Activated CD8-positive, alpha-beta T cell treated with anti-CD3 and anti-CD28 coated beads, Interleukin-2, amount 10 ng/mL, durations not matched to agents 7 days and 5 days (primary cell): ENCODE data around the gene RNF4. TPM values are rescaled to one million over a fixed set of nuclear protein-coding genes. Genes with fewer than 3 reads are reported as not detected.
A peak's percentile ranks its signal among the peaks of the same experiment; 100 is the strongest.
"Not testable (repeated sequence)": the region's sequence is repeated elsewhere in the genome, so short reads cannot be mapped to it uniquely, and the experiment has no call there.

ENCODE experiments used
- ATAC-seq: fragments of 150-1000 bp; cut with Tn5 transposase; one replicate; pipeline ENCODE4 v1.10.0; 2021; ENCODE audit warnings: moderate library complexity
- CTCF ChIA-PET: fragments of 350-600 bp; sonication (Branson Sonifier 250); formaldehyde crosslinking; loops from one replicate; lab custom pipeline; 2021; ENCODE audit warnings: antibody characterized with exemption; lab: Charles Lee
- POLR2A ChIA-PET: fragments of 350-600 bp; sonication (Branson Sonifier 250); formaldehyde crosslinking; loops from one replicate; lab custom pipeline; 2021; ENCODE audit warnings: antibody characterized with exemption; lab: Charles Lee
- DNase-seq: peaks from one replicate; pipeline ENCODE4 v3.0.0-alpha.2; 2020
- H3K27ac Mint-ChIP-seq: one replicate; pipeline ENCODE4 v1.8.0; 2021; ENCODE audit warnings: mild to moderate bottlenecking, mixed read lengths
- H3K27me3 Mint-ChIP-seq: one replicate; pipeline ENCODE4 v1.8.0; 2021; ENCODE audit warnings: low read depth, mixed read lengths
- H3K36me3 Mint-ChIP-seq: one replicate; pipeline ENCODE4 v1.8.0; 2021; ENCODE audit warnings: low read depth, mixed read lengths
- H3K4me1 Mint-ChIP-seq: one replicate; pipeline ENCODE4 v1.8.0; 2021; ENCODE audit warnings: low read depth, mixed read lengths
- H3K4me3 Mint-ChIP-seq: one replicate; pipeline ENCODE4 v1.8.0; 2021; ENCODE audit warnings: mild to moderate bottlenecking, mixed read lengths
- H3K9me3 Mint-ChIP-seq: one replicate; pipeline ENCODE4 v1.8.0; 2022; ENCODE audit warnings: mixed read lengths; ENCODE audit not compliant: insufficient read depth
- total RNA-seq, 2 experiments: library from RNA; stranded (reverse); gene quantifications; one replicate each; pipeline ENCODE4 v1.2.3, GENCODE V29; 2021

RNF4 gene
- total RNA-seq, 2 experiments from 2014 or later: 105 to 118 TPM

DNA sequence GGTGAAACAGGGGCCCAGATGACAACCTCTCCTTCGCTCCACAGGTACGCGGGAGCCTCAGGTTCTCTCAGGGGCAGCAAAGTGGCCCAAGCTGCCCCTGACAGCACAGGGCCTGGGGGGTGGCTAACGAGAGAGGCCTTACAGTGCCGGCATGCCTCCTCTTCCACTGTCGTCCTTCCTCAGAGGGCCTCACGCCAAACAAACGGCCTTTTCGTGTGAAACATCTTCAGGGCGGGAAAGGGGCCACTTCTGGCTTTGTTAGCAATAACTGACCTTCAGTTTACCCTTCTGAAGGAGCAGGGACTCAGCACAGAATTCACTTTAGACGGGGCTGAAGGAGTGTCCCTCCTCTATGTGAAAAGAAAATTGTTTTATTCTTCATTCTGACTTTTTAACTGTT lies 46.0 kb downstream of the RNF4 start:
- CTCF ChIA-PET, H3K9me3 Mint-ChIP-seq, H3K4me3 Mint-ChIP-seq, H3K27ac Mint-ChIP-seq, DNase-seq, POLR2A ChIA-PET, ATAC-seq, H3K27me3 Mint-ChIP-seq: not testable (repeated sequence)
- Mint-ChIP-seq H3K4me1 (peaks cover 11% of the 10 kb centered on the region), H3K36me3 (peaks cover 60% of the 10 kb centered on the region)

DNA sequence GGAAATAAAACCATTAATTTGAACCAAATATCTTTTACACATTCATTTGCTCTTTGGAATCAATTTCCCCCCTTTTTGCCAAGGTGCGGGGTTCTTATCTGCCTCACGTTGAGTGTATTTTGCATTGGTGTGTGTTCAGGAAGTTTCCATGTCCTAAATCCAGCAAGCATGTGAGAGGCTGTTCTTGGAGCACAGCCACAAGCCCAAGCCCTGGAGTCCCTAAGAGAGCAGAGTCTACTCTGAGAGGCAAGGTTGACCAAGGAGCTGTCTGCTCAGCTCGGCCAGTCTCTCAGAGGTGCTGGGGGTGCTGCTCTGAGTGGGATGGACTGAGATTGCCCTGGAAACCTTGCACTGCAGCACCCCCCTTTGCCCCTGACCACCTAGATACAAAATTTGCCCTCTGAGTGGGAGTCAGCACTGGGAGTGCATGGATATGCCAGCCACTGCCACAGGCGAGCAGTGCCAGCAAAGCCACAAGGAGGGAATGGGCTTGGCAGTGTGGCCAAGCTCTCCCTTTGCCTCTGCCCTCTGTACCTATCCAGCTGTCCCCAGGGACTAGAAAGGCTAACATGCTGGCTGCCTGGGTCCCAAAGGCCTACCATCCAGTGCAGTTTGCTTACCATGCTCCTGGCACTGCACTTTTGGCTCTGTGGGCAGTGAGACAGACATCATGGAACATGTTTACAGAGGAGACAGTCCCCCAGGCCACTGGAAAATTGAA lies 47.1 kb downstream of the RNF4 start:
- CTCF ChIA-PET: no interaction called here
- DNase-seq: no peak

DNA sequence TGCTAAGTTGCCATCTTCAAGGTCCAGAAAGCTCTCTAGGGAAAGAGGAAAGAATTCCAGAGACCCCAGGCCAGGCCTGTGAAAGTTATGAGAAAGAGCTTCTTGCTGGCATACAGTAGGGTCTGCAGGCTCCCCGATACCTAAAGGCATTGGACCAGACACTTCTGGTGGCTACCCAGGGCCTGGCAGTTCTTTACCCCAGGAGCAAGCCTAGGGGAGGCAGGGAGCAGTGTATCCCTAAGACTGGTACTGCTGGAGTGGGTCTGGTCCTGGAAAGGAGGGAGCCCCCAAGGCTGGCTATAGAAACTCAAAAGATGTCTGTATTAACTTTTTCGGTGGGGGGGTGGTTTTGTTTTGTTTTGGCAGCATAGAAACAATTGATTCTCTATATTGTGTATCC lies 47.7 kb downstream of the RNF4 start:
- H3K4me1 Mint-ChIP-seq: peaks cover 4% of the 10 kb centered on the region
- H3K9me3 Mint-ChIP-seq: no peaks in the 10 kb centered on the region
- DNase-seq (no peak), ATAC-seq (no peak)
- no peak overlapping the region for H3K4me3 Mint-ChIP-seq
- POLR2A ChIA-PET: interaction anchor here (0.9 kb wide), 1 partner anchor 10 kb away, joined by 3 read pairs; no protein-coding TSS in a partner anchor
- CTCF ChIA-PET: no interaction called here
- peaks cover 49% of the 10 kb centered on the region for H3K36me3 Mint-ChIP-seq
- H3K27me3 Mint-ChIP-seq: no peaks in the 10 kb centered on the region
- H3K27ac Mint-ChIP-seq: no peak overlapping the region

More for the DNA sequence above, 47.1 kb downstream of the RNF4 start:
- H3K36me3 Mint-ChIP-seq: peaks cover 51% of the 10 kb centered on the region
- H3K27ac Mint-ChIP-seq: no peak overlapping the region
- peaks cover 4% of the 10 kb centered on the region for H3K4me1 Mint-ChIP-seq
- ATAC-seq: peak; percentile 27
- H3K27me3 Mint-ChIP-seq: no peaks in the 10 kb centered on the region
- POLR2A ChIA-PET: interaction anchor here (0.9 kb wide), 1 partner anchor 10 kb away, joined by 3 read pairs; no protein-coding TSS in a partner anchor
- no peaks in the 10 kb centered on the region for H3K9me3 Mint-ChIP-seq
- no peak overlapping the region for H3K4me3 Mint-ChIP-seq

DNA sequence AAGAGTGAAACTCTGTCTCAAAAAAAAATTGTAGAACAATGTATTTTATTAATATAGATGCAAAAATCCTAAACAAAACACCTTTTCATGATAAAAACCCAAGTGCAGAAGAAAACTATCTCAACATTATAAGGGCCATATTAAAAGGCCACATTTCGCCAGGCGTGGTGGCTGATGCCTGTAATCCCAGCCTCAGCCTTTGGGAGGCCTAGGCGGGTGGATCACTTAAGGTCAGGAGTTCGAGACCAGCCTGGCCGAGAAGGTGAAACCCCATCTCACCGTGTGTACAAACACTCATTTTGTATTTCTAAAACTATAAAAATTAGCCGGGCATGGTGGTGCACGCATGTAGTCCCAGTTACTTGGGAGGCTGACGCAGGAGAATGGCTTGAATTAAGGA lies 57.7 kb downstream of the RNF4 start:
- CTCF ChIA-PET: no interaction called here
- DNase-seq (no peak), ATAC-seq (no peak)
- Mint-ChIP-seq H3K4me3 (no peak overlapping the region), H3K4me1 (no peaks in the 10 kb centered on the region), H3K27me3 (no peaks in the 10 kb centered on the region), H3K9me3 (no peaks in the 10 kb centered on the region), H3K36me3 (no peaks in the 10 kb centered on the region), H3K27ac (no peak overlapping the region)
- POLR2A ChIA-PET: interaction anchor here (1.6 kb wide), 1 partner anchor 14 kb away, joined by 4 read pairs; no protein-coding TSS in a partner anchor

DNA sequence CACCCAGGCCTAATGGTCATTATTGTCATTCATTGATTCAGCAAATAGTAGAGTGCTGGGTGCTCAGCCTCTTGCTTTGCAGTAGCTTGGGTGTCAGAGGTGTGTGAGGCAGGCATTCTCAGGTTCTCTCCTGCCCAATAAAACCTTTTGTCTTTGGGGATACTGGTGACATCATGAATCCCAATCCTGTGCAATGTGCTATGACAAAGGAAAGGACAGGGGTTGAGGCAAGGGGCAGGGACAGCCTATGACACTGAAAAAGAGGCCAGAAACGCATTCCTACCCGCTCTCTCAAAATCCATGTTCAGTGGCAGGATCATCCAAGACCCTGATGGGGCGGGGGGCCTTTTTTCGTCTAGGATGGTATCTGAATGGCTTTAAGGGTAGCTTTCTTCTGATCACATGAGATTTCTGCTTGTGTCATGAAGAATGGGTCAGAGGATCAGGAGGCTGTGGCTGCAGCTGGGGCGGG lies 66.0 kb downstream of the RNF4 start:
- Mint-ChIP-seq H3K9me3 (no peaks in the 10 kb centered on the region), H3K4me1 (peaks cover 21% of the 10 kb centered on the region), H3K27ac (peak overlapping the region; percentile 93), H3K36me3 (peaks cover 4% of the 10 kb centered on the region), H3K27me3 (no peaks in the 10 kb centered on the region), H3K4me3 (peak overlapping the region; percentile 84)
- CTCF ChIA-PET: interaction anchor here (1.0 to 2.6 kb wide), 5 partner anchors 23 to 316 kb away, joined by 3 to 10 read pairs (median 5); partner anchors contain the start of gene RNF4
- DNase-seq: no peak
- no peak for ATAC-seq
- POLR2A ChIA-PET: interaction anchor here (0.7 to 1.5 kb wide), 2 partner anchors 36 to 49 kb away, joined by 3 to 7 read pairs; no protein-coding TSS in a partner anchor

DNA sequence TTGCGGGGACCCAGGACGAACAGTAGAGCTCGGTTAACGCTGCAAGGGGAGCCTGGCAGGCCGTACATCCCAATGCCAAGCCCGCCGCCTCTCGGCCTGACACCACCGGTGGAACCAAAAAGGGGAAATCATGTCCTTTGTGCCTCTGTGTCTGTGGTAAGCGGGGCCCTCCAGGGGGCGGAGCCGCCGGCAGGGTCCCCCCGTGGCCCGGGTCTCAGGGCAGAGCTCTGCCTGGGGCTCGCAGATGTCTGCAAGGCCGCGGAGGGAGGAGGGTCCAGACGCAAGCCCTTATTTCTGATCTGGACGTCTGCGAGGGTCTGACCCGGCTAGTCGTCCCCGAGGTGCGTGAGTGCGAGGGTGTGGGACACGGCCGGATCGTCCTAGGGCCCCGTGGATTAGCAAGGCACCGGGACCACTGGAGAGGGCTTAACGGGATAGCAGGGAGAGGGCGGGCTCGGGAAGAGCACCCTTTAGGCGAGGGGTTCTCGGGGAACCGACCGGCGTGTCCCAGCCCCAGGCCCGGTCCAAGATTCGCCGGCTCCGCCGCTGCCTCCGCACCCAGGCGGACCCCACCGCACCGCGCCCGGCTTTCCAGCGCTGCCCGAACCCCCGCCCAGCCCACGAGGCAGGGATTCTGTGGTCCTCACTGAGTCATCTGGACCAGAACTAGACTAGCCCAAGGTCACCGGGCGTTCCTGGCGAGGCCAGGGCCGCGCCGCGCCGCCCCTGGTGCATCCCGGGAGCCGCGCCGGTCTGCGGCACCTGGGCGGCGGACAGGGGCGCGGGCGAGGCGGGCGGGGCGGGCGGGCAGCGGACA lies 66.7 kb downstream of the RNF4 start:
- Mint-ChIP-seq H3K27ac (peak overlapping the region; percentile 93), H3K9me3 (no peaks in the 10 kb centered on the region), H3K36me3 (peaks cover 4% of the 10 kb centered on the region), H3K4me1 (peaks cover 22% of the 10 kb centered on the region), H3K4me3 (peak overlapping the region; percentile 84), H3K27me3 (no peaks in the 10 kb centered on the region)
- ATAC-seq (peak; percentile 5), DNase-seq (peak; percentile 67)
- POLR2A ChIA-PET: interaction anchor here (0.6 to 2.7 kb wide), 5 partner anchors 35 to 405 kb away, joined by 3 to 17 read pairs (median 3); partner anchors contain the start of gene RNF4
- CTCF ChIA-PET: interaction anchor here (1.0 to 2.6 kb wide), 5 partner anchors 23 to 317 kb away, joined by 3 to 10 read pairs (median 5); partner anchors contain the start of gene RNF4

DNA sequence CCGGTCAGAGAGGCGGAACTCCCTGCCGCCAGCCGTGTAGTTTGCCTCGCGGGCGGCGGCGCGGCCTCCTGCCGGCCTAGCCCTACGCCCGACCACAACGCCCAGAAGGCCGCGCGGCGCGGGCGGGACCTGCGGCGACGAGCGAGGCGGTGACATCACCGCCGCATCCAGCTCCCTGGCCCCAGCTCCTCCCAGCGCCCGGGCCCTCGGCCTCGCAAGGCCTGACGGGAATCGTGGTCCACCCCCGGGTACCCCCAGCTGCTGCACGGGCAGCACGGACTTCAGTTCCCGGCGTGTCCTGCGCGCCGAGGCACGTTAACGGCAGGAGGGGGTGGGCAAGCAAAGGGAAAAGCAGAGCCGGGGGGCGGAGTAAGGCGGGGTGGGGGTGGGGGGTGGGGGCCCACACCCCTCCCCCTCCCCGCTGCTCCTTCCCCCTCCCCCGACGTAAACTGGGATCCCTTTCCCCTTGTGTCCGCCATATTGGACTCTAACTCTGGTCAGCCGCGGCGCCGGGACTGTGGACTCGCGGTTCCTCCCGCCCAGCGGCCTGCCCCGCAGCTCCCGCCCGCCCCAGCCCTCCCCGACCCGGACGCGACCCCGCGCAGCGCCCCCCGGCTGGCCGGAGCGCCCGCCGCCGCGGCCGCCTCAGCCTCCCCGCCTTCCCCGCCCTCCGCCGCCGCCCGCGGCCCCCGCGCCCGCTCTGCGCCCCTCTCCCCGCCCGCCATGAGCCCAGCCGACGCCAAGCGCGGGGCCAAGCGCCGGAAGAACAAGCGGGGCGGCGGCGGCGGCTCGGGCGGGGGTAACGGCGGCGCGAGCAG lies 67.5 kb downstream of the RNF4 start, which contains the start of gene FAM193A:
TSS of gene FAM193A (plus strand) at position 455 of the 818 bp plus-strand sequence. CDS start at position 724, 269 bp downstream.
- no peaks in the 10 kb centered on the region for H3K9me3 Mint-ChIP-seq
- POLR2A ChIA-PET: interaction anchor here (0.6 to 2.7 kb wide), 5 partner anchors 34 to 404 kb away, joined by 3 to 17 read pairs (median 3); partner anchors contain the start of gene RNF4
- H3K36me3 Mint-ChIP-seq: peaks cover 4% of the 10 kb centered on the region
- H3K4me1 Mint-ChIP-seq: peaks cover 22% of the 10 kb centered on the region
- no peaks in the 10 kb centered on the region for H3K27me3 Mint-ChIP-seq
- peak; percentile 95 for ATAC-seq
- H3K27ac Mint-ChIP-seq: peak within 1 kb of the TSS; percentile 93
- peak within 1 kb of the TSS; percentile 88 for H3K4me3 Mint-ChIP-seq
- DNase-seq: peak; percentile 99
- CTCF ChIA-PET: interaction anchor here (1.0 to 2.6 kb wide), 4 partner anchors 34 to 68 kb away, joined by 3 to 10 read pairs (median 4); partner anchors contain the start of gene RNF4

DNA sequence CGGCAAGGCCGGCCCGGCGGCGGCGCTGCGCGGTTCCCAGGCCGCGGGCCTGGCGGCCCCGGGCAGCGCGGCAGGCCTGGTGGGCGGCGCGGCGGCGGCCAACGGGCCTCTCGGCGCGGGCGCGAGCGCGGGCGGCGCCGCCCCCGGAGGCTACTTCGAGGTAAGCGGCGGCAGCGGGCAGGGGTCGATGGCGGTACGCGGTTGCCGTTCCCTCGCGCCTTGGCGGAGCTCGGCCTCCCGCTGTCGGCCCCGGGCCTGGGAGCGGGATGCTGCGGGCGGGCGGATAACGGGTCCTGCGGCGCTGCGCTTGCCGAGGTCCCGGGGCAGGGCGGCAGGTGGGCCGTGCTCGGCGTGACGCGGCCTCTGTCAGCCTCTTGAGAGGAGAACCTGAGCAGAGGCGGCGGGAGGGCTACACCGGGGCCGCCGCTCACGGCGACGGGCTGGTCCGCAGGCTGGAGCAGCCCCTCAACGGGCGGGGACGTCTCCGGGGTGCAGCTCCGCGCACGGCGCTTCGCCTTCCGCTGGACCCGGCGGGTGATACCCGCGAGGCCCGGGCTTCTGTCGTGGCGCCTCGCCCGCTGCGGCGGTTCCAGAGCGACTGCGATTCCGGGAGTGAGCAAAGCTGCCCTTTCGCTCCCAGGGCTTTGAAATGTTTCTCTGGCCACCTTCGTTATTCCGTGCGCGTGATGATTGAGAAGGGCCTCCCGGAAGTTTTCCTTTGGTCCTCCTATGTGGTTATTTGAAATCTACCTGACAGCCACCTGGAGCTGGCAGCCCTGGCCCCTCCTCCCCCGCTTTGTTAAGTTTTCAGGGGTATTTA lies 68.3 kb downstream of the RNF4 start:
- CTCF ChIA-PET: interaction anchor here (0.6 to 1.4 kb wide), 3 partner anchors 33 to 298 kb away, joined by 3 to 4 read pairs (median 3); partner anchors contain the start of gene RNF4
- POLR2A ChIA-PET: interaction anchor here (1.0 to 2.7 kb wide), 3 partner anchors 11 to 68 kb away, joined by 3 to 17 read pairs (median 4); partner anchors contain the start of gene RNF4
- H3K4me1 Mint-ChIP-seq: peaks cover 22% of the 10 kb centered on the region

DNA sequence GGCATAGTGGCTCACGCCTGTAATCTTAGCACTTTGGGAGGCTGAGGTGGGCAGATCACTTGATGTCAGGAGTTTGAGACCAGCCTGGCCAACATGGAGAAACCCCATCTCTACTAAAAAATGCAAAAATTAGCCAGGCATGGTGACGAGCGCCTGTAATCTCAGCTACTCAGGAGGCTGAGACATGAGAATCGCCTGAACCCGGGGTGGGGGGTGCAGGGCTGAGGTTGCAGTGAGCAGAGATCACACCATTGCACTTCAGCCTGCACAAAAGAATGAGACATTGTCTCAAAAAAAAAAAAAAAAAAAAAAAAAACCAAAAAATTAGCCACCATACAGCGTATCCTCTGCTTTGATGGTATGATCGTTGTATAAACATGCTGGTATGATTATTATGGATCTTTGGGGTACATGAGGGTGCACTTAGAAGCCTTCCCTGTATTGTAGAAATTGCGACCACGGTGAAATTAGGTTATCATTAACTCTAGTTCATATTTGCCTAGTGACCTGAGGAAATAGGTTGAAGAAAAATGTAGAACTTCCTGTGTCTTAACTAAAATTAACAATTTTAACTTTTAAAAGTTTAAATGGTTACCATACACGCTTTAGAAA lies 74.8 kb downstream of the RNF4 start:
- CTCF ChIA-PET, ATAC-seq: not testable (repeated sequence)

More for the DNA sequence above, 68.3 kb downstream of the RNF4 start:
- ATAC-seq (peak; percentile 23), DNase-seq (peak; percentile 60)
- Mint-ChIP-seq H3K27ac (peak overlapping the region; percentile 89), H3K27me3 (no peaks in the 10 kb centered on the region), H3K4me3 (peak overlapping the region; percentile 88), H3K9me3 (no peaks in the 10 kb centered on the region), H3K36me3 (peaks cover 4% of the 10 kb centered on the region)

More for the DNA sequence above, 74.8 kb downstream of the RNF4 start:
- H3K27me3 Mint-ChIP-seq, H3K27ac Mint-ChIP-seq, H3K4me3 Mint-ChIP-seq, DNase-seq, H3K9me3 Mint-ChIP-seq, H3K36me3 Mint-ChIP-seq, POLR2A ChIA-PET: not testable (repeated sequence)
- H3K4me1 Mint-ChIP-seq: peaks cover 12% of the 10 kb centered on the region
